BE2C (cell line): ENCODE data around the gene CLEC7A.

Source experiments
- DNase-seq: peaks from one replicate; pipeline ENCODE4 v3.0.0-alpha.2; 2020
- H3K27me3 ChIP-seq: fragments of 250-450 bp; sonication (Bioruptor Pico); 2 replicates; pipeline ENCODE4 v1.5.1; 2020; ENCODE audit warnings: mild to moderate bottlenecking
- H3K36me3 ChIP-seq: fragments of 250-450 bp; sonication (Bioruptor Pico); 2 replicates; pipeline ENCODE4 v1.5.1; 2020; ENCODE audit warnings: mild to moderate bottlenecking
- H3K4me1 ChIP-seq: fragments of 250-450 bp; sonication (Bioruptor Pico); 2 replicates; pipeline ENCODE4 v1.5.1; 2020
- H3K4me3 ChIP-seq: 2 replicates; pipeline ENCODE4 v1.5.1; 2011; ENCODE audit warnings: low read depth, low read length
- H3K9me3 ChIP-seq: fragments of 250-450 bp; sonication (Bioruptor Pico); 2 replicates; pipeline ENCODE4 v1.5.1; 2020
- CTCF ChIP-seq: IDR thresholded peaks from 2 replicates; pipeline ENCODE4 v1.5.1; 2012; ENCODE audit warnings: mild to moderate bottlenecking, low read depth, low read length

Gene CLEC7A

GRCh38 chr12:10132850-10133370 is 2.9 kb upstream of the CLEC7A start:
- no peak for DNase-seq
- Histone ChIP-seq H3K27me3 (peaks cover 8% of the 10 kb centered on the region), H3K9me3 (no peaks in the 10 kb centered on the region), H3K4me3 (no peak overlapping the region), H3K36me3 (no peaks in the 10 kb centered on the region), H3K4me1 (no peaks in the 10 kb centered on the region)
- TF ChIP-seq CTCF, result no peak

GRCh38 chr12:10131111-10131690 is 1.2 kb upstream of the CLEC7A start:
- Histone ChIP-seq H3K4me3 (no peak overlapping the region), H3K36me3 (no peaks in the 10 kb centered on the region), H3K4me1 (no peaks in the 10 kb centered on the region), H3K27me3 (peaks cover 8% of the 10 kb centered on the region), H3K9me3 (no peaks in the 10 kb centered on the region)
- no peak for DNase-seq
- TF ChIP-seq CTCF, result no peak

- DNase-seq, result no peak
- no peak for TF ChIP-seq CTCF
- Histone ChIP-seq H3K36me3 (no peaks in the 10 kb centered on the region), H3K4me1 (no peaks in the 10 kb centered on the region), H3K27me3 (peaks cover 8% of the 10 kb centered on the region), H3K9me3 (no peaks in the 10 kb centered on the region), H3K4me3 (no peak overlapping the region)
Observed at GRCh38 chr12:10128687-10129086, 1.3 kb downstream of the CLEC7A start.

GRCh38 chr12:10126413-10126812 is 3.6 kb downstream of the CLEC7A start:
- no peaks in the 10 kb centered on the region for H3K4me1 ChIP-seq
- H3K4me3 ChIP-seq, result no peak overlapping the region
- H3K36me3 ChIP-seq, result no peaks in the 10 kb centered on the region
- no peaks in the 10 kb centered on the region for H3K9me3 ChIP-seq
- DNase-seq, result no peak
- TF ChIP-seq CTCF, result no peak
- H3K27me3 ChIP-seq, result peaks cover 4% of the 10 kb centered on the region

GRCh38 chr12:10122689-10123088 is 7.3 kb downstream of the CLEC7A start:
- Histone ChIP-seq H3K4me3 (no peak overlapping the region), H3K4me1 (no peaks in the 10 kb centered on the region), H3K9me3 (no peaks in the 10 kb centered on the region), H3K36me3 (no peaks in the 10 kb centered on the region), H3K27me3 (0 out of 2 replicates have a peak, but pooled peaks cover under 1% of the 10 kb centered on the region)
- DNase-seq, result no peak
- no peak for TF ChIP-seq CTCF

GRCh38 chr12:10121278-10121677 is 8.7 kb downstream of the CLEC7A start:
- Histone ChIP-seq H3K9me3 (no peaks in the 10 kb centered on the region), H3K36me3 (no peaks in the 10 kb centered on the region), H3K4me3 (no peak overlapping the region), H3K4me1 (no peaks in the 10 kb centered on the region), H3K27me3 (0 out of 2 replicates have a peak, but pooled peaks cover 3% of the 10 kb centered on the region)
- DNase-seq, result no peak
- TF ChIP-seq CTCF, result no peak
